ENCODE results near the gene NGRN.

NGRN gene

GRCh38 chr15:90265271-90266060, at the start of gene NGRN:
Gene NGRN, plus strand, starts transcription at chr15:90265672. Its CDS starts 41 bp downstream, at chr15:90265713.
- peak; percentile 68 for DNase-seq (ENCODE audit: low read depth)

GRCh38 chr15:90217671-90218394, 47.6 kb upstream of the NGRN start:
- no peak for DNase-seq (ENCODE audit: low read depth)

- no peak for DNase-seq (ENCODE audit: low read depth)
Observed at GRCh38 chr15:90219421-90220141, 45.9 kb upstream of the NGRN start.

GRCh38 chr15:90221246-90221900, 44.1 kb upstream of the NGRN start:
- DNase-seq (ENCODE audit: low read depth) = peak; percentile 64

- DNase-seq (ENCODE audit: low read depth) = no peak
Observed at GRCh38 chr15:90222547-90222946, 42.9 kb upstream of the NGRN start.

GRCh38 chr15:90223441-90224165, 41.9 kb upstream of the NGRN start:
- no peak for DNase-seq (ENCODE audit: low read depth)

- no peak for DNase-seq (ENCODE audit: low read depth)
Observed at GRCh38 chr15:90225047-90225446, 40.4 kb upstream of the NGRN start.

- no peak for DNase-seq (ENCODE audit: low read depth)
Observed at GRCh38 chr15:90225504-90226234, 39.8 kb upstream of the NGRN start.

GRCh38 chr15:90227336-90227735, 38.1 kb upstream of the NGRN start:
- no peak for DNase-seq (ENCODE audit: low read depth)

- no peak for DNase-seq (ENCODE audit: low read depth)
Observed at GRCh38 chr15:90227816-90228772, 37.4 kb upstream of the NGRN start.

- DNase-seq (ENCODE audit: low read depth) = no peak
Observed at GRCh38 chr15:90228960-90229359, 36.5 kb upstream of the NGRN start.

GRCh38 chr15:90230071-90230494, 35.4 kb upstream of the NGRN start:
- no peak for DNase-seq (ENCODE audit: low read depth)

GRCh38 chr15:90230610-90231009, 34.9 kb upstream of the NGRN start:
- DNase-seq (ENCODE audit: low read depth) = no peak

- no peak for DNase-seq (ENCODE audit: low read depth)
Observed at GRCh38 chr15:90231028-90232017, 34.1 kb upstream of the NGRN start.

GRCh38 chr15:90232196-90232595, 33.3 kb upstream of the NGRN start:
- DNase-seq (ENCODE audit: low read depth) = no peak

- DNase-seq (ENCODE audit: low read depth) = no peak
Observed at GRCh38 chr15:90232941-90233386, 32.5 kb upstream of the NGRN start.

GRCh38 chr15:90233387-90234095, 31.9 kb upstream of the NGRN start, which contains the start of gene CIB1:
Gene CIB1, minus strand, starts transcription at chr15:90233941. Its CDS starts 56 bp downstream, at chr15:90233885.
- peak; percentile 95 for DNase-seq (ENCODE audit: low read depth)

All from GM04504 (cell line).